ENCODE results near the gene GJD3.

GRCh38 chr17:40378966-40379365 lies 14.4 kb upstream of the GJD3 start:
- TF ChIP-seq, protein P1, sequence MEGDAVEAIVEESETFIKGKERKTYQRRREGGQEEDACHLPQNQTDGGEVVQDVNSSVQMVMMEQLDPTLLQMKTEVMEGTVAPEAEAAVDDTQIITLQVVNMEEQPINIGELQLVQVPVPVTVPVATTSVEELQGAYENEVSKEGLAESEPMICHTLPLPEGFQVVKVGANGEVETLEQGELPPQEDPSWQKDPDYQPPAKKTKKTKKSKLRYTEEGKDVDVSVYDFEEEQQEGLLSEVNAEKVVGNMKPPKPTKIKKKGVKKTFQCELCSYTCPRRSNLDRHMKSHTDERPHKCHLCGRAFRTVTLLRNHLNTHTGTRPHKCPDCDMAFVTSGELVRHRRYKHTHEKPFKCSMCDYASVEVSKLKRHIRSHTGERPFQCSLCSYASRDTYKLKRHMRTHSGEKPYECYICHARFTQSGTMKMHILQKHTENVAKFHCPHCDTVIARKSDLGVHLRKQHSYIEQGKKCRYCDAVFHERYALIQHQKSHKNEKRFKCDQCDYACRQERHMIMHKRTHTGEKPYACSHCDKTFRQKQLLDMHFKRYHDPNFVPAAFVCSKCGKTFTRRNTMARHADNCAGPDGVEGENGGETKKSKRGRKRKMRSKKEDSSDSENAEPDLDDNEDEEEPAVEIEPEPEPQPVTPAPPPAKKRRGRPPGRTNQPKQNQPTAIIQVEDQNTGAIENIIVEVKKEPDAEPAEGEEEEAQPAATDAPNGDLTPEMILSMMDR (IDR thresholded peaks at IDR 0.05), result no peak
- TF ChIP-seq POLR2A (IDR thresholded peaks at IDR 0.05), result no peak

All from body of pancreas (tissue), 4 donors.